GM18505 (cell line): ENCODE results near the gene NLRP9.

ENCODE experiments used
- ATAC-seq: cut with Tn5 transposase; IDR thresholded peaks from one replicate; pipeline ENCODE4 v1.9.1; 2021; ENCODE audit not compliant: unreplicated experiment
- POLR2A ChIP-seq: IDR thresholded peaks from 4 replicates; pipeline ENCODE4 v1.6.1; 2011; ENCODE audit warnings: borderline replicate concordance; ENCODE audit not compliant: insufficient read depth, insufficient read length; ENCODE audit errors: extremely low read depth

Gene NLRP9

DNA sequence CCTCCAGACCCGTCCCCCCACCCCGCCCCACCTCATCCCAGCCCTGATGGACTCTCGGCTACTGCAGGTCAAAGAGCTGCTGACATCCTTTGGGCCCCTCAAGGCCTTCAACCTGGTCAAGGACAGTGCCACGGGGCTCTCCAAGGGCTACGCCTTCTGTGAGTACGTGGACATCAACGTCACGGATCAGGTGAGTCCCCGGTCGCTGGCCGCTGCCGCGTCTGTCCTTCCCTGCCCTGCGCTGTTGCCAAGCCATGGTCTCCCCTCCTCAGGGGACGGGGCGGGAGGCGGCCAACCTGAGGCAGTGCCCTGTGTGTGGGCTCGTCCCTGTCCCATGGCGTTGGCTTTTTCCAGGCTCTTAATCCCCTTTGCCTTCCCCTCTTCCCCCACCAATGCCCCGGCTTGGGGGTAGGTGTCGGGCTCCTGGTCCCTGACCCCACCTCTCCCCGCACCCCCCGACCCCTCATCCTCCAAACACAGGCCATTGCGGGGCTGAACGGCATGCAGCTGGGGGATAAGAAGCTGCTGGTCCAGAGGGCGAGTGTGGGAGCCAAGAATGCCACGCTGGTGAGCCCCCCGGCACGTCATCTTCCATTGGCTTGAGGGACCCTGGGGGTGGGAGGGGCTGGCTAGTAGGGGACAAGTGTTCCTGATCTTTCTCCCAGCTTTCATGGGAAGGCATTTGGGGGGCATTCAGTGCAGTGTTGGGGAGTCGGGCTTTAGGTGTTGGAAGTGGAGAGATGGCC is 69.4 kb downstream of the NLRP9 start:
- ATAC-seq, result no peak
- no peak for TF ChIP-seq POLR2A

DNA sequence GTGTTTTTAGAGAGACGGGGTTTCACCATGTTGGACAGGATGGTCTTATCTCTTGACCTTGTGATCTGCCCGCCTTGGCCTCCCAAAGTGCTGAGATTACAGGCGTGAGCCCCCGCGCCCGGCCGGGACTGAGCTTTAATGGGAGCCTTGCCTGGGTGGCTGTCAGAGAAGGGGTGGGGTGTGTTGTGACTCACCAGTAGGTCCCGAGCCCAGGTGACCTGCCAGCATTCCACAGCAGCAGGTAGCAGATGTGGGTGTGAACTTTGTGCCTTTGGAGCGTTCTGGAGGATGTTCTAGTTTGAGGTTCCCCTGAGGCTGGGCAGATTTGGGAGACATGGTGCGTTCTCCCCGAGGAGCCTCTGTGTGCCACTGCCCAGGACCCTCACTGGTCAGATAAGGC is 70.2 kb downstream of the NLRP9 start:
- ATAC-seq, result no peak
- TF ChIP-seq POLR2A, result no peak

DNA sequence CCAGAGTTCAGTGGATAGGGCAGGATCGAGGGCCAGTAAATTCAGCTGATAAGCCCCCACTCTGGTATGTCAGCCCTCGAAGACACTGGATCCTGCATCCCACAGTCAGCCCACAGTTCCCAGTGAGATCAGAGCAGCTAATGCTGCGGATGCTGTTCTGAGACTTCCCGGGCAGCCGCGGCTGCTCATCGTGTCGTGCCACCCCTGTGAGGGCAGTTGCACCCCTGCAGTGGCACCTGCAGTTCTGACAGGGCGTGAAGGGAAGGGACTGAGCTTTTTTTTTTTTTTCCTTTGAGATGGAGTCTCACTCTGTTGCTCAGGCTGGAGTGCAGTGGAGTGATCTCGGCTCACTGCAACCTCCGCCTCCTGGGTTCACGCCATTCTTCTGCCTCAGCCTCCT is 70.7 kb downstream of the NLRP9 start:
- no peak for TF ChIP-seq POLR2A
- ATAC-seq, result no peak

DNA sequence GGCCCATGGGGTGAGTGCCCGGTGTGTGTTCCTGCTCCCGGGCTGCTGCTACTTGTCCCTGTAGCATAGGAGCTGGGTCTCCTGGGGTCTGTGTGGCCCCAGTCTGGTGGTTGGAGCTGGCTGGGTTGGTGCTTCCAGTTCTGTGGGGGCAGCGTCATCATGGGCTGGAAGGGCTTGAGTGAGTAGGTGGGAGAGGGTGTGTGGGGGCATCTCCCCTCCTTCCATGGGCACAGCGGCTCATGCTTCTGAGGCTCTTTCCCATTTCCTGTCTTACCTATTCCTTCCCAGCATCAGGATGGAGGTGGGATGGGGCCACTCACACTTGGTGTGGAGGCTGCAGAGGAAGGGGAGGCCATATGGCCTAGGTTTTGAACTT is 71.2 kb downstream of the NLRP9 start:
- TF ChIP-seq POLR2A, result no peak
- no peak for ATAC-seq

DNA sequence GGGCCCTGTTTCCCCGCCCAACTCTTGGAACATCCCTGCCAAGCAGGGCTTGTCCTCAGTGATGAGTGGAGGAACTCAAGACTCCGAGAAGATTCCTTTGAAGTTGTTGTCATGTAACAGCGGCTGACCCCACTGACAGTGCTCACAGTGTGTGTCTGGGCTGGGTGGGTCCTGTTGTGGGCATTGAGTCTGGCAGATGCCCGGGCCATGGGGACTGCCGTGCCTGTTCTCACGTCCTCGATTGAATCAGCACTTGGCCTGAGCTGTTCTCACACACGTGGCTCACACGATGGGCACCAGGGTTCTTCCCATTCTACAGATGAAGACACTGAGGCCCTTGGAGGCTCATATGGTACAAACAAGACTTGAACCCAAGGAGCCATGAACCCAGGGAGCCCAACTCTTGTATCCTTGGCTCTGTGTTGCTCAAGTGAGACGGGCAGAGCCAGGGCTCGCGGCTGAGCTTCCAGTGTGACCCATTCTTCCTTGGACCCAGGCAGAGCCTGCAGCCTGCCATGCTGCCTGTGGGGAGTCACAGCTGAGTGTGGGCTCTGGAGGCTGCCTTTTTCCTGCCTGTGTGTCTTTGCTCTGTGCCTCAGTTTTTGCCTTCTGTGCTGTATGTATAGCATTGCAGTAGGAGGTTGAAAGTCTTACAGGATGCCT is 71.7 kb downstream of the NLRP9 start:
- ATAC-seq, result no peak
- no peak for TF ChIP-seq POLR2A

DNA sequence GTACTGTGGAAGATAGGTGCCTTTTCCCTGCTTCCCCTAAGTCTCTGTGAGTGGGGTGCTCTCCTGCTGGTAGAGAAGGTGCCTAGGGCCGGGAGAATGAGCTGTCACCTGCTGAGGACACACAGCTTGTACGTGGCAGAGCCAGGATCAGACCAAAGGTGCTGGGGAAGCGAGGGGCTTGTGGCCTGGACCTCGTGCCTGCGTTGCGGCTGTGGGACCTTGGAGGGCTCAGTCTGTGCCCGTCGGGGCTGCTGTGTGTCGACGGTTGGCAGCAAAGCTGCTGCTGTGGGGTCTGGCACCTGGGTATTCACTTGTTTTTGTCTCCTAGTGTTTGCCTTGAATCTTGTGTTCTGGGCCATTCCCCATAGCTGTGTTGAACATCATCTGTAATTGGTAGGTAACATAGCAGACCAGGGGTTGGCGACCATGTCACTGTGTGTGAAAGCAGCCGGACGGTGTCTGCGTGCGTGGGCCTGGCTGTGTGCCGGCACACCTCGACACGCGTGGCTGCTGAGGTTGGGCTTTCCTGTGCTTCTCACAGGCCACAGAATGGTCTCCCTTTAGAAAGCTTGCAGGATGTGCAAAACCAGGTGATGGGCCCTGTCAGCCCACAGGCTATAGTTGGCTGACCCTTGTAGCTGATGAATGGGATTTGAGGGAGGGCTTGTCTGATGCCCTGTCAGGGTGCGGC is 74.2 kb downstream of the NLRP9 start:
- no peak for TF ChIP-seq POLR2A
- ATAC-seq, result no peak

DNA sequence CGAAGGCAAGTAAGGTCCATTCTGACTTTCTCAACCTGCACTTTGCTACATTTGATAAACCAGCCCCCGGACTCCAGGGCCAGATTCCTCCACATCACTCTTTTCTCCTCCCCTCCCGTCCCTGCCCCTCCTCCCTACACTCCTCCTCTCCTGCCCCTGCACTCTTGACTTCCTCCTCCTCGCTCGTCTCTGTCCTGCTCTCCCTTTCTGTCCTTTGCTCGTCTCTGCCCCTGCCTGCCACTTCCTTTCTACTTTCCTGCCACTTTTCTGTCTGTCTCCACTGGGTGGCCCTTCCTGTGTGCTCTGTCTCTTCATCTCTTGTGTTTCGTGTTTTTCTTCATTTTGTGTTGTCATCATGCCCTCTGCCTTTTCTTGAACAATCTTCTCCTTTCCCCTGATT is 76.4 kb downstream of the NLRP9 start:
- ATAC-seq, result no peak
- TF ChIP-seq POLR2A, result no peak

DNA sequence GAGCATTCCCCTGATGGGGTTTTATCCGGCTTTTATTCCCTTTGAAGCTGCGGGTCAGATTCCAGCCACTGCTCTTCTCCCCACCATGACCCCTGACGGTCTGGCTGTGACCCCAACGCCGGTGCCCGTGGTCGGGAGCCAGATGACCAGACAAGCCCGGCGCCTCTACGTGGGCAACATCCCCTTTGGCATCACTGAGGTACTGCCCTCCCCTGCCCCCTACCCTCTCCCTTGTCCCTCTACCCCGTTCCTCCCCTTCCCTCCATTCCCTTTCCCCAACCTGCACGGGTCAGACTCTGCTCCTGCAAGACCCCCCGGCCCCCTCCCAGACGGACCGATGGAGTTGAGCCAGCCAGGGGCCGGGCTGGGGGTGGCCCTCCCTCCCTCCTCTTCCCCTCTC is 77.2 kb downstream of the NLRP9 start:
- no peak for ATAC-seq

DNA sequence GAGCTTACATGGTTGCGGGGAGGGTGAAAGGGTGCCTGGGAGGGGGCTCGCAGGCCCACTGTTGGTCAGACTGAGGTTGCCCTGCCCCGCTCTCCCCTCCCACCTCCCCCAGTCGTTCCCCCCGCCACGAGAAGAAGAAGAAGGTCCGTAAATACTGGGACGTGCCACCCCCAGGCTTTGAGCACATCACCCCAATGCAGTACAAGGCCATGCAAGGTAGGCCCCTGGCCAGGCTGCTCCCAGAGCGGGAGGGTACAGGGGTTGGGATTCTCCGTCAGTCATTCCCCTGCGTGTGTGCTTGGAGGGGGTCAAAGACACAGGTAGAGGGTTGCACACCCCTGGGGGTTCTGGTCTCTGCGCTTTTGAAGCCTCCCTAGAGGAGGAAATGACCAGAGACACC is 77.8 kb downstream of the NLRP9 start:
- no peak for ATAC-seq
- TF ChIP-seq POLR2A, result no peak

More for the DNA sequence above, 77.2 kb downstream of the NLRP9 start:
- no peak for TF ChIP-seq POLR2A

DNA sequence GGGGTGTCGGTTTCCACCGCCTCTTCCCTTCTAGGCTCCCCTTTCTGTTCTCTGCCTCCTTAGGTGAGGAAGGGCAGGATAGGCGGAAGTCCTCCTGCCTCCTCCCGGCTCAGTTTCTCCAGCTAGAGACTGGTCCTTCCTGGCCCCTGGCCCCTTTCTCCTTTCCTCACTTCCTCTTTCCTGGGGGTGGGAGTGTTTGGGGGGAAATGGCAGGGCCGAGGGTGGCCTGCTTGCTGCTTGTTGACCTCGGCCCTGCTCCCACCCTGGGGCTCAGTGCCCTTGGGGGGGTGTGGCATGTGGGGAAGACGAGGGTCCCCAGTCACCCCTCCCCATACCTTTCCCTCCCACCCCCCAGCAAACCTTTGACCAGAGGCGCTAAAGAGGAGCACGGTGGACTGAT is 78.4 kb downstream of the NLRP9 start:
- TF ChIP-seq POLR2A, result no peak
- ATAC-seq, result no peak

DNA sequence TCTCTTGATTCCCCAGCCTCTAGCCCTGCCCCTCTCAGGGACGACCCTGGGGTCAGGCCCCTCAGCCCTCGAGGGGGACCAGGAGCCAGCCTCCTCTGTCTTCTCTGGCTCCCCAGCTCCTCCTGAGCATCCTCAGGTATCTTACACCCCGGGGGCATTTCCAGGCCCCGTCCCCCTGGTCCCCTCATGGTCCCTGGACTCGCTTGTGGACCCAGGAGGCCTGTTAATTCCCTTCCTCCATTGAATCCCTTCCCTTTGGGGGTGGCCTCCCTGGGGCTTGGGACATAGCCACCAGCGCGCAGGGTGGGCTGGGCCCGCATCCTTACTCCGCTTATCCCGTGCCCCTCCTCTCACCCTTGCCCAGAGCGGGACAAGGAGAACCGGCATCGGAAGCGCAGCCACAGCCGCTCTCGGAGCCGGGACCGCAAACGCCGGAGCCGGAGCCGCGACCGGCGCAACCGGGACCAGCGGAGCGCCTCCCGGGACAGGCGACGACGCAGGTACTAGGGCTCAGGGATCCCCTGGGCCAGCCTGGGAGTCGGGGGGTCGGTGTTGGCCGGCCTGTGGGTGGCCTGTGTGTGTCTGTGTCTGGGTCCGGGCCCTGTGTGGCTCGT is 79.2 kb downstream of the NLRP9 start:
- no peak for ATAC-seq
- TF ChIP-seq POLR2A, result no peak
